H1 (cell line): Measurements from ENCODE around the gene TEDDM1. TPM values are rescaled to one million over a fixed set of nuclear protein-coding genes. Genes with fewer than 3 reads are reported as not detected.

Experiments
- CBX5 ChIP-seq: fragments of 300-800, 300-1000 bp; sonication (generic); IDR thresholded peaks from 2 replicates; pipeline ENCODE4 v1.7.1; 2016; ENCODE audit warnings: antibody characterized with exemption, low read length, low read depth
- EP300 ChIP-seq, 2 experiments: IDR thresholded peaks; 1 replicate in 1 of 2; 2 replicates in 1 of 2; pipeline ENCODE4 v1.6.1; 2011 to 2012; ENCODE audit warnings: low read depth in 2 of 2, low read length in 2 of 2, mild to moderate bottlenecking in 2 of 2, borderline replicate concordance in 1 of 2, inconsistent platforms in 1 of 2, moderate library complexity in 1 of 2
- FOSL1 ChIP-seq: IDR thresholded peaks from 2 replicates; pipeline ENCODE4 v1.6.1; 2011; ENCODE audit warnings: mild to moderate bottlenecking, low read depth, low read length, moderate library complexity; ENCODE audit not compliant: insufficient read depth
- POLR2AphosphoS5 ChIP-seq: IDR thresholded peaks from 2 replicates; pipeline ENCODE4 v1.6.1; 2011; ENCODE audit warnings: low read depth, low read length
- polyA plus RNA-seq, 7 experiments: library from polyadenylated mRNA; depleted of rRNA in 3 of 7; stranded (reverse) in 5 of 7; unstranded in 2 of 7; fragments of >200 nt in 5 of 7; fragments of 200-250 nt in 2 of 7; gene quantifications; 1 replicate in 5 of 7; 2 replicates in 1 of 7; 4 replicates in 1 of 7; pipeline versions ENCODE4 v1.2.1 to v1.2.3, GENCODE V29; 2011 to 2013; ENCODE audit warnings: missing spikeins in 2 of 7, mixed read lengths in 2 of 7
- total RNA-seq: library from RNA; stranded (reverse); fragmentation: NEBNext Ultra II Directional; extraction: Animal tissue kit (Norgen Biotek cat#: 25700); gene quantifications from 2 replicates; pipeline ENCODE4 v1.2.1, GENCODE V29; 2021

The TEDDM1 gene
- total and polyA plus RNA-seq, 2 of the 8 experiments (the other 6 are each of a cell fraction or from before 2014, with no cell fraction given) = not detected

- no peak for TF ChIP-seq EP300 (IDR thresholded peaks at IDR 0.05; ENCODE audit: borderline replicate concordance in 1 of 2, low read depth in 2 of 2, low read length in 2 of 2)
- no peak for TF ChIP-seq CBX5
- no peak for TF ChIP-seq POLR2AphosphoS5
- TF ChIP-seq FOSL1 = no peak
These were observed 27.6 kb upstream of the TEDDM1 start (continued) for GRCh38 chr1:182428043-182428442.
